ENCODE results near the gene ANXA2.

DNA sequence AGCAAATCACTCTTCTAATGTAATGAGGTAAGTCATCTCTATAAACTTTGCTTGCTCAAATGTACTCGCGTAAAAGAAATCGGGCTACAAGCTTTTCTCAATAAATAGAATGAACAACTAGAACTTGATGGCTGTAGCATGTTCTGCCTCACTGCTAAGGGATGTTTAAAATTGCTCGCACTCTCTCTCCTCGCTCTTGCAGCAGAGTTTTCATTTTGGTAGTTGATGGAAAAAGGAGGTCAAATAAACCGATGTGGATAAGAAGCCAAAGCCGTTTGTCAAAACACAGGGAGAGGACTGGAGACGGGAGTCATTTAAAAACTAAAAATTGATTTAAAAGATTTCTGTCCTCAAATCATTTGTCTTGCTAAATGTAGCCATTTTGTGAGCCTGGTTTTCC, 53.3 kb downstream of the ANXA2 start:
- TF ChIP-seq SUZ12 (IDR thresholded peaks at IDR 0.05; ENCODE audit: extremely low read depth, insufficient read depth, insufficient read length) (no peak), ZNF274 (IDR thresholded peaks at IDR 0.05; ENCODE audit: low read depth, low read length) (no peak), YY1 (IDR thresholded peaks at IDR 0.05; ENCODE audit: insufficient read depth, insufficient read length) (no peak)
